ENCODE measurements around the gene PLXNB1.
"Not testable (repeated sequence)": the region's sequence is repeated elsewhere in the genome, so short reads cannot be mapped to it uniquely, and the experiment has no call there.

PLXNB1 gene

GRCh38 chr3:48465237-48465530 is 35.3 kb upstream of the PLXNB1 start:
- no peak for DNase-seq

- no peak for DNase-seq
These were observed 34.9 kb upstream of the PLXNB1 start for GRCh38 chr3:48464713-48465221.

GRCh38 chr3:48463703-48464102 is 33.8 kb upstream of the PLXNB1 start:
- DNase-seq = no peak

DNA sequence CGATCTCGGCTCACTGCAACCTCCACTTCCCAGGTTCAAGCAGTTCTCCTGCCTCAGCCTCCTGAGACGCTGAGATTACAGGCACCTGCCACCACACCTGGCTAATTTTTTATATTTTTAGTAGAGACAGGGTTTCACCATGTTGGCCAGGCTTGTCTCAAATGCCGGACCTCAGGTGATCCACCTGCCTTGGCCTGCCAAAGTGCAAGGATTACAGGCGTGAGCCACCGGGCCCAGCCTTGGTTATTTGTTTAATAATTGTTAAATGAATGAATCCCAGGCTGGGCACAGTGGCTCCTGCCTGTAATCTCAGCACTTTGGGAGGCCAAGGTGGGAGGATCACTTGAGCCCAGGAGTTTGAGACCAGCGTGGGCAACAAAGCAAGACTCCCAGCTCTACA is 31.9 kb upstream of the PLXNB1 start:
- DNase-seq = not testable (repeated sequence)

DNA sequence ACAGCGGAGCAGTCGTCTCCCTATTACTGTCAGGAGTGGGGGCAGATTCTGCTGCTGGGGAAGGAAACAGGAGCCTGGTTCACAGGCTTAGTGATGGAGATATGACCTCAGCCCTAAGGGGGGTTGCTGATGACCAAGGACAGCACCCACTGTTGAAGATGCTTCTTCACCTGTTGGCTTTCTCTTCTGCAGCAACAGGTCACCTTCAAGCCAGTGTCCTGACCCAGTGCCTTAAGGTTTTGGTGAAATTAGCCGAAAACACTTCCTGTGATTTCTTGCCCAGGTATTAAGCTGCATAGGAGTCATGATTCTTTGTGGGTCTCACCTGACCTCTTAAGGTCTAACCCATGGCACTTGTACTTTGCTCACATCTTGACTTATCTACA is 30.6 kb upstream of the PLXNB1 start:
- DNase-seq = no peak

DNA sequence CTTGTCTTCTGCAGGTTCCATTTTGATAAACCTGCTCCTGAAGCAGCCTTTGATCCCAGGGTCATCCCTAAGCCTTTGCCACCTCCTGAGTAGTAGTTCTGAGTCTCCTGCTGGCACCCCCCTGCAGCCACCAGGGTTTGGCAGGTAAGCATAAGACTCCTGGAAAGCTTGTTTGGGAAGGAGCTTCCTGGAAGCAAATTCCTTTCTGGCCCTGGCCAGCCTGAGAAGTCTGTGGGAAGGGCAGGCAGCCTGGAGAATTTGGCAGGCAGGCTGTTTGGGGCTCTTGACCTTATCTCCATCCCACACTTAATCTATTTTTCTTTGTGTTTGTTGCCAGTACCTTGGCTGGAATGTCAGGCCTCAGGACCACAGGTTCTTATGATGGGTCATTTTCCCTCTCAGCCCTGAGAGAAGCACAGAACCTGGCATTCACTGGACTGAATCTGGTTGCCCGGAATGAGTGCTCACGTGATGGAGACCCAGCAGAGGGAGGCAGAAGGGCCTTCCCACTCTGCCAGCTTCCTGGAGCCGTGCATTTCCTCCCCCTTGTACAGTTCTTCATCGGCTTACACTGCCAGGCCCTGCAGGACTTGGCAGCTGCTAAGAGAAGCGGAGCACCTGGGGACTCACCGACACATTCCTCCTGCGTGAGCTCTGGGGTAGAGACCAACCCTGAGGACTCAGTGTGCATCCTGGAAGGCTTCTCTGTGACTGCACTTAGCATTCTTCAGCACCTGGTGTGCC is 30.1 kb upstream of the PLXNB1 start:
- DNase-seq = no peak

- DNase-seq = no peak
These were observed 29.4 kb upstream of the PLXNB1 start for GRCh38 chr3:48459331-48459730.

- DNase-seq = no peak
These were observed 26.6 kb upstream of the PLXNB1 start for GRCh38 chr3:48456456-48456855.

GRCh38 chr3:48451270-48451669 is 21.4 kb upstream of the PLXNB1 start:
- DNase-seq = no peak

DNA sequence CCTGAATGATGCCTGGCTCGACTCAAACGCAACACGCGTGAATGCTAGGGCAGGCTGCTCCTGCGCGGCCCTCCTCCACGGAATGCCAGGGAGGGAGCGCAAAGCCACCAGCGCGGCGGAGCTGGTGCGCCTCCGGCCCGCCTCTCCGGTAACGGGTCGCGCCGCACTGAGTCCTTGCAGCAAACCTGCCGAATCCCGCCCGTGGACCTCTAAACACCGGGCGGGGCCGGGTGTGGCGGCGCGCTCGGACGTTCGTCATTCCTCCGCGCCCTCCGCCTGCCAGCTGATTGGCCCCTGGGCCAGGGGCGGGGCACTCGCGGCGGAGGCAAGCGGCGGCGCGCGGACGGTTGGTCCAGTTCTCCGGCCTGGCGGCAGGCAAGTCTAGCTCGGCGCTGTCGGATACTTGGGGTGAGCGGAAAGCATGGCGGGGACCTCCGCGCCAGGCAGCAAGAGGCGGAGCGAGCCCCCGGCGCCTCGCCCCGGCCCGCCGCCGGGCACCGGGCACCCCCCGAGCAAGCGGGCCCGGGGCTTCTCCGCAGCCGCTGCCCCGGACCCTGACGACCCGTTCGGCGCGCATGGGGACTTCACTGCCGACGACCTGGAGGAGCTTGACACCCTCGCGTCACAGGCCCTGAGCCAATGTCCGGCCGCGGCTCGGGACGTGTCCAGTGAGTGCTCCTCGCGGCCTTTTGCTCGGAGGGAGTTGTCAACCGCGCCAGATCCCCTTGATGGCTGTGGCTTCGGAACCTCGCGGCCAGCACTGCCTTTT is 16.7 kb upstream of the PLXNB1 start, which contains the start of gene ATRIP:
TSS of gene ATRIP (plus strand) at position 313 of the 769 bp plus-strand sequence. CDS start at position 422, 109 bp downstream.
- DNase-seq = peak; percentile 88

DNA sequence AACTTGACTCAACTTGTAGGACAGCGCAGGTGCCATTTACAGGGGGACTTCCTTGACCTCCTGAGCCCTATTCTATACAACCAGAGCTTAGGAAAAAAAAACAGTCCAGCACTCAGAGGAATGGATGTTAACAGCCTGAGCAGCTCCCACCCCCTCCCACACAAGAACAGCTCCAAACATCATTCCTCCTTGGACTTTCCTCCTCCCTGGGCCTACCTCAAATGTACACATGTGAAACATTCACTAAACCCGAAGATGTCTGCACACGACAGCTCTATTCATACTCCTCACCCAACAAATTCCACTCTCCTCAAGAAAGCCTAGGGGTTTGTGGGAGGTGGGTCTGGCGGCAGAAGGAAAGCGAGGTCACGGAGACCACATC is 16.1 kb upstream of the PLXNB1 start:
- peak; percentile 14 for DNase-seq

GRCh38 chr3:48445277-48445882 is 15.5 kb upstream of the PLXNB1 start:
- DNase-seq = no peak

- no peak for DNase-seq
These were observed 12.1 kb upstream of the PLXNB1 start for GRCh38 chr3:48441940-48442339.

DNA sequence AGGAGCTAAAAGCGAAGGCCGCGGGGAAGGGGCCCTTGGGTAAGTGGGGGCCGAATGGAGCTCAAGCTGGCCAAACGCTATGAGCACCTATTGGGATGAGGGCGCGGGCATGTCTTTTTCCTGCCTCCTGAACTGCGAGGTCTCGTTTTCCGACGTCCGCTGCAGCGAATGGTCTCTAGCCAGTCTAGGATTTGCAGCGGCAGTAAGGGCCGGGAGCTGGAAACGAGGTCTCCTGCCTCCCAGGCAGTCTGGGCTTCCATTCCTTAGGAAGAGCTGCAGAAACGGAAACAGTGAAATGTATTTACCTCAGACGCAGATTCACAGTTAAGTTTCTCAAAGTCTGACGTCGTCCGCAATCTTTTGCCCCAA is 10.7 kb upstream of the PLXNB1 start:
- peak; percentile 32 for DNase-seq

DNA sequence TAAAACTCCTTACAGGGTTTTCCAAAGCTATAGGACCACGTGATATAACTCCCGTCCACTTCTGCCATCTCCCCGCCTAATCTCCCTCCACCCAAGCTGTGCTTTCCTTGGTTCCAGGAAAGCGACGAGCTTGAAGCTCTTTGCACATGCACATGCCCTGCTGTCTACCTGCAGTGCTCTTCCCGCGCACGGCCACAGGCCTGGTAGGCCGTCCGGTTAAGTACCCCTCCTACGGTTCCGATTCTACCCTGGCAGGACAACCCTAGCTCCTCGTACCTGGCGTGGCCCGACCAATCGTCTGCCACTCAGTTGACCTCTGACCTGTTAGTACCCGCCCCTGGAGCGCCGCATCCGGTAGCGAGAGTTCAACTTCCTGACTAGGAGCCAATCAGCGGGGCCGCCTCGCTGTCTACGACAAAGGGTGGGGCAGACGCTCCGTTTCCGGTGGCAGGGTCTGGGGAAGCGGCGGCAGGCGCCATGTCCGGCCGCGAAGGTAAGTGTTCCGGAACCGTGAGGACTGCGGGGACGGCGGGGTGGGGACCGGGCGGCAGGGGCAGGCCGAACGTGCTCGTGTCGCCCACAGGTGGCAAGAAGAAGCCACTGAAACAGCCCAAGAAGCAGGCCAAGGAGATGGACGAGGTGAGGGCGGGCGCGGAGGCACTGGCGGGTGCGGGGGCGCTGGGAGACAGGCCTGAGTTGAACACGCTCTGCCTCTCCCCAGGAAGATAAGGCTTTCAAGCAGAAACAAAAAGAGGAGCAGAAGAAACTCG is 10.1 kb upstream of the PLXNB1 start, which contains the start of the genes CCDC51 and TMA7:
TSS of gene CCDC51 (minus strand) at position 300 of the 770 bp plus-strand sequence. CDS start 4,991 bp downstream, outside the sequence.
TSS of gene TMA7 (plus strand) at position 438 of the 770 bp plus-strand sequence. CDS start at position 478, 40 bp downstream.
- peak; percentile 98 for DNase-seq

DNA sequence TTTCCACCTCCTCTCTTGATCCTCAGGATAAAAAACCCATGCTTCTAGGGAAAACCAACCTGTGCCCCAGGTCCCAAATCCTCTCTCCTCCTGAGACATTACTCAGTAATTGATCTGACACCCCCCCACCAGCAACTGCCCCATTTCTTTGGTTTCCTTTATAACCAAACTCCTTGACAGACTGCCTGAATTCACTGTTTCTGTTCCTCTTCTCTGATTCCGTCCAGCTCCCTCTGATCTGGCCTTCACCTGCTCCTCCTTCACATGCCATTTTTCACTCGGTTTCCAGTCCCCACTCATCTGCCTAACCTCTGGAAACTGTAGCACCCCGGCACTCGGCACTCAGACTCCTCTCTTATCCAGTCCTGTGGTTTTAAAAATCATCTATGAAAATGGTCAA is 7.9 kb upstream of the PLXNB1 start:
- DNase-seq = no peak

GRCh38 chr3:48436855-48437254 is 7.0 kb upstream of the PLXNB1 start:
- no peak for DNase-seq

- no peak for DNase-seq
These were observed 6.5 kb upstream of the PLXNB1 start for GRCh38 chr3:48436477-48436787.

DNA sequence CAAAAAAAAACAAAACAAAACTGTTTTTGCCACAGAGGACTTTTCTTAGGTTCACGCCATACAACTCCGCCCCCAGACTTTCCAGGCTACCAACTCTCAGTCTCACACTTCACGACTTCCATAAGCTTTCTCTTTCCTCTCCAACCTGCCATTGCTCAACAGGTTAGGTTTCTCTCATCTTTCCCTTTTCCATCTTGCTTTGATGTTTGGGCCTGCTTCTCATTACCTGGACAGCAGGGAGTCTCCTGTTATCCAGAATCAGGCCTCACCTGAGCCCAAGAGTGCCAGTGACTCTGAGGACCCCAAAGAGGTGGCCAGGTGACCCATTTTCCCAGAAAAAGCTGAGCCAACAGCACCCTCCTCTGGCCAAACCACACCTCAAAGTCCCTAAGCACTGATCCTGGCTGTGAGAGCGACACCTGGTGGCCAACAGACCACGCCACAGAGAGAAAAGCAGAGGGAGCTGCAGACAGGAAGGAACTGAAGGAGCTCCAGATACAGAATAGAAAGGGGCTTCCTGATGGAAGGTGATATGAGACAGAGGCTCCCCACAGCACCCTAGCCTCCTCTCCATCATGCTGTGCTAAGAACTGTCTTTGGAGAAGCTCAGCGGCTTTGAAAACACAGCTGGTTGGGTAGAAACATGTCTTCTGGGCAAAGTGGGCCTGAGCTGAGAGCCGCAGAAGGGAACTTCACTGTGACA is 6.0 kb upstream of the PLXNB1 start:
- DNase-seq = peak; percentile 89

- DNase-seq = no peak
These were observed 5.3 kb upstream of the PLXNB1 start for GRCh38 chr3:48435223-48435595.

- peak; percentile 50 for DNase-seq
These were observed 4.8 kb upstream of the PLXNB1 start for GRCh38 chr3:48434591-48435222.

Data from hematopoietic multipotent progenitor cell treated with erythropoietin and hydrocortisone succinate and interleukin-3 and kit ligand, for 8 days (in vitro differentiated cells).